Lung microvascular endothelial cell (primary cell): ENCODE results near the gene IFIT1. TPM values are rescaled to one million over a fixed set of nuclear protein-coding genes. Genes with fewer than 3 reads are reported as not detected.
"Not testable (repeated sequence)": the region's sequence is repeated elsewhere in the genome, so short reads cannot be mapped to it uniquely, and the experiment has no call there.

Source experiments
- DNase-seq, 2 donors: peaks; one replicate each; pipeline versions ENCODE4 v3.0.0 to v3.0.0-alpha.2; 2010; ENCODE audit warnings: low read depth in 2 of 2
- total RNA-seq: library from RNA; depleted of rRNA; stranded (reverse); fragments of >200 nt; gene quantifications from 2 replicates; pipeline ENCODE4 v1.2.1, GENCODE V29; 2014

IFIT1 gene
- total RNA-seq, 1 donor from 2014 or later = 0.20 TPM

GRCh38 chr10:89364531-89364930 lies 27.9 kb upstream of the IFIT1 start:
- no peak for DNase-seq

GRCh38 chr10:89367529-89367928 lies 24.9 kb upstream of the IFIT1 start:
- DNase-seq = peak in 1 of 2 donors; percentile 66

GRCh38 chr10:89368129-89368528 lies 24.3 kb upstream of the IFIT1 start:
- DNase-seq = no peak

- DNase-seq = peak; percentile 64 to 73
These were observed 23.0 kb upstream of the IFIT1 start for GRCh38 chr10:89369156-89370105.

- no peak for DNase-seq
These were observed 21.3 kb upstream of the IFIT1 start for GRCh38 chr10:89371079-89371478.

GRCh38 chr10:89371987-89372386 lies 20.4 kb upstream of the IFIT1 start:
- DNase-seq = no peak

GRCh38 chr10:89373916-89374711 lies 18.3 kb upstream of the IFIT1 start:
- peak; percentile 94 to 99 for DNase-seq

GRCh38 chr10:89374713-89375141 lies 17.7 kb upstream of the IFIT1 start:
- peak in 1 of 2 donors; percentile 77 for DNase-seq

- no peak for DNase-seq
These were observed 14.5 kb upstream of the IFIT1 start, which contains the start of gene IFIT1B for GRCh38 chr10:89377705-89378637. TSS of gene IFIT1B (plus strand) at chr10:89378056. CDS start at chr10:89378136, 80 bp downstream.

- no peak for DNase-seq
These were observed 13.3 kb upstream of the IFIT1 start for GRCh38 chr10:89379103-89379502.

GRCh38 chr10:89382757-89383156 lies 9.7 kb upstream of the IFIT1 start:
- DNase-seq = no peak

GRCh38 chr10:89384474-89385340 lies 7.7 kb upstream of the IFIT1 start:
- no peak for DNase-seq

GRCh38 chr10:89388806-89389205 lies 3.6 kb upstream of the IFIT1 start:
- DNase-seq = no peak

- peak; percentile 16 to 32 for DNase-seq
These were observed 3.2 kb upstream of the IFIT1 start for GRCh38 chr10:89389254-89389653.

GRCh38 chr10:89390476-89391225 lies 1.8 kb upstream of the IFIT1 start:
- peak in 1 of 2 donors; percentile 71 for DNase-seq

- not testable (repeated sequence) for DNase-seq
These were observed 1.2 kb upstream of the IFIT1 start for GRCh38 chr10:89391226-89391576.

- DNase-seq = peak in 1 of 2 donors; percentile 35
These were observed 551 bp downstream of the IFIT1 start for GRCh38 chr10:89392974-89393373.

GRCh38 chr10:89393898-89394297 lies 1.5 kb downstream of the IFIT1 start:
- DNase-seq = no peak

- no peak for DNase-seq
These were observed 2.7 kb downstream of the IFIT1 start for GRCh38 chr10:89395141-89395540.
